Measurements from ENCODE around the gene PFKM. TPM values are rescaled to one million over a fixed set of nuclear protein-coding genes. Genes with fewer than 3 reads are reported as not detected.

Gene PFKM
- total RNA-seq, 1 donor from 2014 or later: 80.3 TPM

GRCh38 chr12:48084841-48085460 is 34.2 kb upstream of the PFKM start:
- no peak for DNase-seq (ENCODE audit: low read depth)
- Mint-ChIP-seq H3K4me3 (ENCODE audit: unreplicated experiment) (no peak overlapping the region), H3K4me1 (ENCODE audit: low read depth, unreplicated experiment) (no peaks in the 10 kb centered on the region), H3K36me3 (ENCODE audit: low read depth, unreplicated experiment) (no peaks in the 10 kb centered on the region), H3K9me3 (ENCODE audit: unreplicated experiment) (no peaks in the 10 kb centered on the region), H3K27me3 (ENCODE audit: low read depth, unreplicated experiment) (no peaks in the 10 kb centered on the region), H3K27ac (ENCODE audit: unreplicated experiment) (no peak overlapping the region)
- no peaks in the 10 kb centered on the region for H3K79me2 ChIP-seq (ENCODE audit: insufficient read depth, low read length)
- no peak for TF ChIP-seq CTCF (IDR thresholded peaks at IDR 0.05; ENCODE audit: insufficient read depth, low read depth, low read length)
- no peak for TF ChIP-seq EZH2 (IDR thresholded peaks at IDR 0.05; ENCODE audit: insufficient read depth, low read length)
- no peak overlapping the region for H3K4me3 ChIP-seq (ENCODE audit: insufficient read depth, low read depth, low read length)
- no peak overlapping the region for H2AFZ ChIP-seq (ENCODE audit: low read depth, low read length)
- no peaks in the 10 kb centered on the region for H4K20me1 ChIP-seq (ENCODE audit: insufficient read depth, low read length)
- H3K9ac ChIP-seq (ENCODE audit: low read length): no peak overlapping the region
- H3K4me2 ChIP-seq (ENCODE audit: low read length): no peak overlapping the region
- H3K36me3 ChIP-seq (ENCODE audit: insufficient read depth, low read length): peaks cover 6% of the 10 kb centered on the region
- H3K9me3 ChIP-seq (ENCODE audit: insufficient read depth, low read depth, low read length): no peaks in the 10 kb centered on the region
- H3K27me3 ChIP-seq (ENCODE audit: insufficient read depth, low read length): no peaks in the 10 kb centered on the region
- H3K27ac ChIP-seq (ENCODE audit: low read depth, low read length): no peak overlapping the region
- H3K4me1 ChIP-seq (ENCODE audit: insufficient read depth, low read length): no peaks in the 10 kb centered on the region
- FAIRE-seq: no peak

GRCh38 chr12:48086327-48086726 is 32.8 kb upstream of the PFKM start:
- no peak overlapping the region for H3K4me3 ChIP-seq (ENCODE audit: insufficient read depth, low read depth, low read length)
- H3K9ac ChIP-seq (ENCODE audit: low read length): no peak overlapping the region
- no peak overlapping the region for H3K27ac ChIP-seq (ENCODE audit: low read depth, low read length)
- Mint-ChIP-seq H3K4me3 (ENCODE audit: unreplicated experiment) (no peak overlapping the region), H3K9me3 (ENCODE audit: unreplicated experiment) (no peaks in the 10 kb centered on the region), H3K27ac (ENCODE audit: unreplicated experiment) (no peak overlapping the region), H3K36me3 (ENCODE audit: low read depth, unreplicated experiment) (no peaks in the 10 kb centered on the region), H3K4me1 (ENCODE audit: low read depth, unreplicated experiment) (no peaks in the 10 kb centered on the region), H3K27me3 (ENCODE audit: low read depth, unreplicated experiment) (no peaks in the 10 kb centered on the region)
- H3K36me3 ChIP-seq (ENCODE audit: insufficient read depth, low read length): peaks cover 6% of the 10 kb centered on the region
- no peaks in the 10 kb centered on the region for H3K9me3 ChIP-seq (ENCODE audit: insufficient read depth, low read depth, low read length)
- H2AFZ ChIP-seq (ENCODE audit: low read depth, low read length): no peak overlapping the region
- no peaks in the 10 kb centered on the region for H4K20me1 ChIP-seq (ENCODE audit: insufficient read depth, low read length)
- no peaks in the 10 kb centered on the region for H3K27me3 ChIP-seq (ENCODE audit: insufficient read depth, low read length)
- no peak for DNase-seq (ENCODE audit: low read depth)
- no peak for FAIRE-seq
- H3K79me2 ChIP-seq (ENCODE audit: insufficient read depth, low read length): no peaks in the 10 kb centered on the region
- TF ChIP-seq EZH2 (IDR thresholded peaks at IDR 0.05; ENCODE audit: insufficient read depth, low read length): no peak
- no peak for TF ChIP-seq CTCF (IDR thresholded peaks at IDR 0.05; ENCODE audit: insufficient read depth, low read depth, low read length)
- no peak overlapping the region for H3K4me2 ChIP-seq (ENCODE audit: low read length)
- no peaks in the 10 kb centered on the region for H3K4me1 ChIP-seq (ENCODE audit: insufficient read depth, low read length)

- Mint-ChIP-seq H3K27me3 (ENCODE audit: low read depth, unreplicated experiment) (no peaks in the 10 kb centered on the region), H3K4me1 (ENCODE audit: low read depth, unreplicated experiment) (no peaks in the 10 kb centered on the region), H3K9me3 (ENCODE audit: unreplicated experiment) (no peaks in the 10 kb centered on the region), H3K27ac (ENCODE audit: unreplicated experiment) (no peak overlapping the region), H3K36me3 (ENCODE audit: low read depth, unreplicated experiment) (peaks cover 3% of the 10 kb centered on the region), H3K4me3 (ENCODE audit: unreplicated experiment) (no peak overlapping the region)
- Histone ChIP-seq H3K27me3 (ENCODE audit: insufficient read depth, low read length) (no peaks in the 10 kb centered on the region), H3K4me3 (ENCODE audit: insufficient read depth, low read depth, low read length) (no peak overlapping the region), H3K9me3 (ENCODE audit: insufficient read depth, low read depth, low read length) (no peaks in the 10 kb centered on the region), H3K9ac (ENCODE audit: low read length) (no peak overlapping the region), H4K20me1 (ENCODE audit: insufficient read depth, low read length) (no peaks in the 10 kb centered on the region), H3K79me2 (ENCODE audit: insufficient read depth, low read length) (no peaks in the 10 kb centered on the region), H3K36me3 (ENCODE audit: insufficient read depth, low read length) (peaks cover 19% of the 10 kb centered on the region), H3K27ac (ENCODE audit: low read depth, low read length) (no peak overlapping the region), H3K4me1 (ENCODE audit: insufficient read depth, low read length) (no peaks in the 10 kb centered on the region), H2AFZ (ENCODE audit: low read depth, low read length) (no peak overlapping the region), H3K4me2 (ENCODE audit: low read length) (no peak overlapping the region)
- DNase-seq (ENCODE audit: low read depth) (no peak), FAIRE-seq (no peak)
- no peak for TF ChIP-seq EZH2 (IDR thresholded peaks at IDR 0.05; ENCODE audit: insufficient read depth, low read length)
- no peak for TF ChIP-seq CTCF (IDR thresholded peaks at IDR 0.05; ENCODE audit: insufficient read depth, low read depth, low read length)
These were observed 26.6 kb upstream of the PFKM start for GRCh38 chr12:48092611-48093010.

Data from astrocyte (in vitro differentiated cells and primary cell).